Calu3 (cell line): Measurements from ENCODE around the gene DSG3. TPM values are rescaled to one million over a fixed set of nuclear protein-coding genes. Genes with fewer than 3 reads are reported as not detected.
"Not testable (repeated sequence)": the region's sequence is repeated elsewhere in the genome, so short reads cannot be mapped to it uniquely, and the experiment has no call there.

ENCODE experiments used
- BruUV-seq: library from RNA; stranded (reverse); fragments of 400-500 nt; replicated peaks from 2 replicates; lab custom pipeline; 2021; lab: Mats Ljungman, UMichigan
- CTCF ChIA-PET: fragments of 300-600 bp; sonication (Branson Sonifier 250); formaldehyde crosslinking; loops from one replicate; lab custom pipeline; 2022; ENCODE audit warnings: antibody characterized with exemption; lab: Charles Lee
- DNase-seq: peaks from one replicate; pipeline ENCODE4 v3.0.0; 2022
- H3K27ac Mint-ChIP-seq: one replicate; pipeline ENCODE4 v1.8.0; 2022; ENCODE audit warnings: mixed read lengths; ENCODE audit not compliant: unreplicated experiment
- H3K27me3 Mint-ChIP-seq: one replicate; pipeline ENCODE4 v1.8.0; 2022; ENCODE audit warnings: mixed read lengths; ENCODE audit not compliant: unreplicated experiment
- H3K36me3 Mint-ChIP-seq: one replicate; pipeline ENCODE4 v1.8.0; 2022; ENCODE audit warnings: mild to moderate bottlenecking, moderate library complexity, mixed read lengths; ENCODE audit not compliant: insufficient read depth, unreplicated experiment
- H3K4me1 Mint-ChIP-seq: one replicate; pipeline ENCODE4 v1.8.0; 2022; ENCODE audit warnings: mild to moderate bottlenecking, low read depth, mixed read lengths; ENCODE audit not compliant: unreplicated experiment
- H3K4me3 Mint-ChIP-seq: one replicate; pipeline ENCODE4 v1.8.0; 2022; ENCODE audit warnings: mild to moderate bottlenecking, low read depth, moderate library complexity, mixed read lengths; ENCODE audit not compliant: unreplicated experiment
- H3K9me3 Mint-ChIP-seq: one replicate; pipeline ENCODE4 v1.8.0; 2022; ENCODE audit warnings: low read depth, mixed read lengths; ENCODE audit not compliant: unreplicated experiment
- intact Hi-C: fragments of 100-400 bp; cut with micrococcal nuclease; formaldehyde crosslinking; loops from one replicate; pipeline ENCODE4 v1.10.0; 2022; ENCODE audit not compliant: unreplicated experiment
- total RNA-seq: library from RNA; stranded (reverse); gene quantifications from 2 replicates; pipeline ENCODE4 v1.2.3, GENCODE V29; 2022
- TF ChIP-seq, protein P1 (sequence below): fragments of 200-600 bp; IDR thresholded peaks from one replicate; pipeline ENCODE4 v1.8.0; 2022; ENCODE audit warnings: antibody characterized with exemption; ENCODE audit not compliant: unreplicated experiment

DSG3 gene
- total RNA-seq, 1 experiment from 2014 or later = 1.8 TPM

- Mint-ChIP-seq H3K4me1 (peaks cover 37% of the 10 kb centered on the region), H3K27me3 (no peaks in the 10 kb centered on the region), H3K36me3 (peaks cover 14% of the 10 kb centered on the region), H3K9me3 (no peaks in the 10 kb centered on the region), H3K4me3 (no peak overlapping the region), H3K27ac (no peak overlapping the region)
- DNase-seq = no peak
- no TSS peak for BruUV-seq
- intact Hi-C loops = loop anchor here (1.0 to 2.0 kb wide), 2 partner anchors 82 to 507 kb away; no protein-coding TSS in a partner anchor
- TF ChIP-seq, protein P1, sequence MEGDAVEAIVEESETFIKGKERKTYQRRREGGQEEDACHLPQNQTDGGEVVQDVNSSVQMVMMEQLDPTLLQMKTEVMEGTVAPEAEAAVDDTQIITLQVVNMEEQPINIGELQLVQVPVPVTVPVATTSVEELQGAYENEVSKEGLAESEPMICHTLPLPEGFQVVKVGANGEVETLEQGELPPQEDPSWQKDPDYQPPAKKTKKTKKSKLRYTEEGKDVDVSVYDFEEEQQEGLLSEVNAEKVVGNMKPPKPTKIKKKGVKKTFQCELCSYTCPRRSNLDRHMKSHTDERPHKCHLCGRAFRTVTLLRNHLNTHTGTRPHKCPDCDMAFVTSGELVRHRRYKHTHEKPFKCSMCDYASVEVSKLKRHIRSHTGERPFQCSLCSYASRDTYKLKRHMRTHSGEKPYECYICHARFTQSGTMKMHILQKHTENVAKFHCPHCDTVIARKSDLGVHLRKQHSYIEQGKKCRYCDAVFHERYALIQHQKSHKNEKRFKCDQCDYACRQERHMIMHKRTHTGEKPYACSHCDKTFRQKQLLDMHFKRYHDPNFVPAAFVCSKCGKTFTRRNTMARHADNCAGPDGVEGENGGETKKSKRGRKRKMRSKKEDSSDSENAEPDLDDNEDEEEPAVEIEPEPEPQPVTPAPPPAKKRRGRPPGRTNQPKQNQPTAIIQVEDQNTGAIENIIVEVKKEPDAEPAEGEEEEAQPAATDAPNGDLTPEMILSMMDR = peak; percentile 20
- CTCF ChIA-PET = interaction anchor here (0.8 to 1.0 kb wide), 3 partner anchors 75 to 82 kb away, joined by 3 to 9 read pairs (median 3); no protein-coding TSS in a partner anchor
Observed at GRCh38 chr18:31506024-31506742, 58.6 kb downstream of the DSG3 start.

DNA sequence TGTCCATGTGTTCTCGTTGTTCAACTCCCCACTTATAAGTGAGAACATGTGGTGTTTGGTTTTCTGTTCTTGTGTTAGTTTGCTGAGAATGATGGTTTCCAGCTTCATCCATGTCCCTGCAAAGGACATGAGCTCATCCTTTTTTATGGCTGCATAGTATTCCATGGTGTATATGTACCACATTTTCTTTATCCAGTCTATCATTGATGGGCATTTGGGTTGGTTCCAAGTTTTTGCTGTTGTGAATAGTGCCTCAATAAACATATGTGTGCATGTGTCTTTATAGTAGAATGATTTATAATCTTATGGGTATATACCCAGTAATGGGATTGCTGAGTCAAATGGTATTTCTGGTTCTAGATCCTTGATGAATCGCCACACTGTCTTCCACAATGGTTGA lies 59.6 kb downstream of the DSG3 start:
- intact Hi-C loops = loop anchor here (2.0 kb wide), 1 partner anchor 508 kb away; no protein-coding TSS in a partner anchor
- H3K4me3 Mint-ChIP-seq, CTCF ChIA-PET, DNase-seq, BruUV-seq, H3K9me3 Mint-ChIP-seq, H3K27ac Mint-ChIP-seq, H3K27me3 Mint-ChIP-seq: not testable (repeated sequence)
- H3K4me1 Mint-ChIP-seq = peaks cover 39% of the 10 kb centered on the region
- peaks cover 20% of the 10 kb centered on the region for H3K36me3 Mint-ChIP-seq

- no peak for DNase-seq
- no peaks in the 10 kb centered on the region for H3K9me3 Mint-ChIP-seq
- TF ChIP-seq, protein P1 = no peak
- H3K4me3 Mint-ChIP-seq = no peak overlapping the region
- H3K27ac Mint-ChIP-seq = peak overlapping the region; percentile 1
- no TSS peak for BruUV-seq
- intact Hi-C loops = no loop called here
- H3K4me1 Mint-ChIP-seq = peaks cover 55% of the 10 kb centered on the region
- CTCF ChIA-PET = interaction anchor here (1.6 kb wide), 1 partner anchor 84 kb away, joined by 4 read pairs; no protein-coding TSS in a partner anchor
- peaks cover 28% of the 10 kb centered on the region for H3K36me3 Mint-ChIP-seq
- H3K27me3 Mint-ChIP-seq = no peaks in the 10 kb centered on the region
Observed at GRCh38 chr18:31508781-31509180, 61.2 kb downstream of the DSG3 start.

DNA sequence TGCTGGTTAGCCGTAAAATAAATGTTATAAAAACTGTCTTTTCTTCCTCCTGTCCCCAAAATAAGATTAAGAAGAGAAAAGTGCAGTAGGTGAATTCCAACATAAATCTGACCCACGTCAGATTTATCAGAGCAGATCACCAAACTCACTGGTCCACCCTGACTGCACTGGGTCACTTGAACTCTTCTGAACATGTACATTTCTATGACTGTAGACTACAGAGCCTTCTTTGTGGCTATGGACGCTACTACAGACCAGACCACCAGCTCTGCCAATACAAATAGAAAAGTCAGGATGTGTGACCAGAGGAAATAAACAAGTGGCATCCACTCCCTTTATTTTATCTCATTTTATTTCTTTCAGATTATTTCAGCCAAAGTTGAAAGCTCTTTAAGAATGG lies 62.0 kb downstream of the DSG3 start:
- Mint-ChIP-seq H3K4me1 (peaks cover 60% of the 10 kb centered on the region), H3K9me3 (no peaks in the 10 kb centered on the region), H3K27me3 (no peaks in the 10 kb centered on the region), H3K4me3 (no peak overlapping the region), H3K27ac (peak overlapping the region; percentile 99), H3K36me3 (peaks cover 31% of the 10 kb centered on the region)
- no peak for DNase-seq
- BruUV-seq = no TSS peak
- CTCF ChIA-PET = interaction anchor here (0.6 to 1.6 kb wide), 5 partner anchors 9 to 263 kb away, joined by 3 to 7 read pairs (median 3); no protein-coding TSS in a partner anchor
- TF ChIP-seq, protein P1 = no peak
- intact Hi-C loops = no loop called here
